IMR-90 (cell line): ENCODE data around the gene ZNF385C. TPM values are rescaled to one million over a fixed set of nuclear protein-coding genes. Genes with fewer than 3 reads are reported as not detected.

ENCODE experiments used
- ATAC-seq: fragments of 200-7000 bp; cut with Tn5 transposase; 2 replicates; pipeline ENCODE4 v1.9.1; 2020; ENCODE audit warnings: low read depth, mild to moderate bottlenecking, moderate library complexity
- BruUV-seq: library from RNA; stranded (reverse); fragments of 400-500 nt; replicated peaks from 2 replicates; lab custom pipeline; 2021; lab: Mats Ljungman, UMichigan
- CTCF ChIA-PET: fragments of 300-600 bp; formaldehyde crosslinking; extraction: SDS; loops from one replicate; lab custom pipeline; 2021; ENCODE audit warnings: antibody characterized with exemption; lab: Yijun Ruan, JAX
- POLR2A ChIA-PET: fragments of 300-600 bp; sonication (Branson Sonifier 250); formaldehyde crosslinking; loops from one replicate; lab custom pipeline; 2022; ENCODE audit warnings: antibody characterized with exemption; ENCODE audit not compliant: unreplicated experiment; lab: Charles Lee
- DNase-seq: peaks from one replicate; pipeline ENCODE4 v3.0.0; 2013
- H2AFZ ChIP-seq: replicated peaks from 2 replicates; pipeline ENCODE3; 2013; ENCODE audit warnings: low read length, mild to moderate bottlenecking; ENCODE audit not compliant: poor library complexity
- H2AK5ac ChIP-seq: 2 replicates; pipeline ENCODE4 v1.6.1; 2013; ENCODE audit warnings: low read depth, low read length, inconsistent platforms
- H2AK9ac ChIP-seq: replicated peaks from 2 replicates; pipeline ENCODE3; 2013; ENCODE audit warnings: mild to moderate bottlenecking, low read depth, low read length, moderate library complexity; ENCODE audit not compliant: poor library complexity
- H2BK120ac ChIP-seq: 2 replicates; pipeline ENCODE4 v1.6.1; 2013; ENCODE audit warnings: low read depth, low read length, inconsistent platforms
- H2BK15ac ChIP-seq: 3 replicates; pipeline ENCODE4 v1.6.1; 2013; ENCODE audit warnings: low read depth, low read length, inconsistent platforms
- H2BK20ac ChIP-seq: 2 replicates; pipeline ENCODE4 v1.6.1; 2013; ENCODE audit warnings: low read depth, mild to moderate bottlenecking, inconsistent platforms, low read length, moderate library complexity
- H2BK5ac ChIP-seq: 2 replicates; pipeline ENCODE4 v1.6.1; 2013; ENCODE audit warnings: mild to moderate bottlenecking, low read depth, low read length, inconsistent platforms; ENCODE audit not compliant: poor library complexity, severe bottlenecking
- H3K14ac ChIP-seq: replicated peaks from 2 replicates; pipeline ENCODE4 v1.6.1; 2013; ENCODE audit warnings: low read depth, low read length, inconsistent platforms
- H3K18ac ChIP-seq: 2 replicates; pipeline ENCODE4 v1.6.1; 2013; ENCODE audit warnings: low read depth, low read length, control low read depth
- H3K23ac ChIP-seq: 2 replicates; pipeline ENCODE4 v1.6.1; 2013; ENCODE audit warnings: low read depth, low read length, inconsistent platforms
- H3K27ac ChIP-seq: 2 replicates; pipeline ENCODE4 v1.5.1; 2013; ENCODE audit warnings: mild to moderate bottlenecking, control low read depth, low read length; ENCODE audit not compliant: insufficient read depth
- H3K27me3 ChIP-seq: 2 replicates; pipeline ENCODE4 v1.6.1; 2013; ENCODE audit warnings: low read length; ENCODE audit not compliant: control insufficient read depth, insufficient read depth
- H3K36me3 ChIP-seq: 2 replicates; pipeline ENCODE4 v1.6.1; 2013; ENCODE audit warnings: low read length, mixed read lengths; ENCODE audit not compliant: control insufficient read depth, insufficient read depth
- H3K4ac ChIP-seq: 2 replicates; pipeline ENCODE4 v1.6.1; 2013; ENCODE audit warnings: low read depth, low read length, inconsistent platforms
- H3K4me1 ChIP-seq: 2 replicates; pipeline ENCODE4 v1.6.1; 2013; ENCODE audit warnings: low read length, mixed read lengths; ENCODE audit not compliant: control insufficient read depth, insufficient read depth
- H3K4me2 ChIP-seq: 2 replicates; pipeline ENCODE4 v1.6.1; 2013; ENCODE audit warnings: low read depth, mild to moderate bottlenecking, control low read depth, low read length, moderate library complexity
- H3K4me3 ChIP-seq: 2 replicates; pipeline ENCODE4 v1.5.1; 2013; ENCODE audit warnings: low read depth, mild to moderate bottlenecking, control low read depth, low read length, moderate library complexity; ENCODE audit not compliant: insufficient read depth
- H3K56ac ChIP-seq: 2 replicates; pipeline ENCODE4 v1.6.1; 2013; ENCODE audit warnings: low read length, inconsistent platforms; ENCODE audit not compliant: insufficient read depth; ENCODE audit errors: extremely low read depth
- H3K79me1 ChIP-seq, 2 experiments: 2 replicates each; pipeline ENCODE4 v1.6.1; 2013; ENCODE audit warnings: low read length in 2 of 2, inconsistent platforms in 1 of 2, low read depth in 1 of 2
- H3K9ac ChIP-seq: 2 replicates; pipeline ENCODE4 v1.6.1; 2013; ENCODE audit warnings: low read depth, low read length, control low read depth
- H3K9me1 ChIP-seq: 2 replicates; pipeline ENCODE4 v1.6.1; 2013; ENCODE audit warnings: low read length, inconsistent platforms; ENCODE audit not compliant: insufficient read depth
- H3K9me3 ChIP-seq: 2 replicates; pipeline ENCODE4 v1.6.1; 2013; ENCODE audit warnings: low read length; ENCODE audit not compliant: control insufficient read depth, insufficient read depth
- H4K20me1 ChIP-seq: 2 replicates; pipeline ENCODE4 v1.6.1; 2013; ENCODE audit warnings: low read length, inconsistent platforms; ENCODE audit not compliant: insufficient read depth
- H4K5ac ChIP-seq: 2 replicates; pipeline ENCODE4 v1.6.1; 2013; ENCODE audit warnings: mild to moderate bottlenecking, low read depth, low read length, control low read depth
- H4K8ac ChIP-seq, 2 experiments: 2 replicates each; pipeline ENCODE4 v1.6.1; 2013; ENCODE audit warnings: low read depth in 2 of 2, low read length in 2 of 2, control low read depth in 1 of 2, inconsistent platforms in 1 of 2
- H4K91ac ChIP-seq: 2 replicates; pipeline ENCODE4 v1.6.1; 2013; ENCODE audit warnings: low read depth, low read length, inconsistent platforms; ENCODE audit not compliant: insufficient read depth
- FOS ChIP-seq: fragments of 150-350 bp; IDR thresholded peaks from 2 replicates; pipeline ENCODE4 v1.6.1; 2016; ENCODE audit warnings: low read depth, low read length
- MAFK ChIP-seq: IDR thresholded peaks from 2 replicates; pipeline ENCODE4 v1.6.1; 2012; ENCODE audit warnings: low read depth, low read length, improper control_type of control experiment
- MXI1 ChIP-seq: IDR thresholded peaks from 2 replicates; pipeline ENCODE4 v1.6.1; 2012; ENCODE audit warnings: low read depth, mild to moderate bottlenecking, low read length, moderate library complexity, borderline replicate concordance
- RFX5 ChIP-seq: IDR thresholded peaks from 2 replicates; pipeline ENCODE4 v1.8.0; 2012; ENCODE audit warnings: low read depth, mild to moderate bottlenecking, low read length, moderate library complexity
- WGBS, 2 experiments: methylation state at CpG; one replicate each; pipeline versions ENCODE4 v1.1.5 to v1.1.7; 2013; ENCODE audit warnings: missing lambda C conversion rate in 2 of 2; ENCODE audit not compliant: insufficient read length in 1 of 2; ENCODE audit errors: extremely low coverage in 2 of 2; 5-methylcytosine and 5-hydroxymethylcytosine counted together
- dilution Hi-C: fragments of 300-500 bp; cut with HindIII; formaldehyde crosslinking; loops from one replicate; pipeline ENCODE4 v1.14.3; 2018; ENCODE audit warnings: low sequenced_read_pairs; ENCODE audit not compliant: unreplicated experiment
- in situ Hi-C: fragments of 300-500 bp; cut with MboI; formaldehyde crosslinking; loops from 3 replicates; pipeline ENCODE4 v1.14.3; 2019; ENCODE audit warnings: low sequenced_read_pairs, inconsistent platforms, mixed read lengths
- intact Hi-C: fragments of 100-400 bp; cut with micrococcal nuclease; formaldehyde crosslinking; loops from 2 replicates; pipeline ENCODE4 v1.10.0; 2022
- polyA plus RNA-seq, 3 experiments: library from polyadenylated mRNA; depleted of rRNA; stranded (reverse); fragments of >200 nt; gene quantifications; 2 replicates each; pipeline ENCODE4 v1.2.3, GENCODE V29; 2012; ENCODE audit warnings: low replicate concordance in 1 of 3
- total RNA-seq: library from RNA; depleted of rRNA; stranded (reverse); fragments of >200 nt; gene quantifications from 2 replicates; pipeline ENCODE4 v1.2.3, GENCODE V29; 2012

The ZNF385C gene
- total and polyA plus RNA-seq, 2 of the 4 experiments (the other 2 are of a cell fraction) = not detected

GRCh38 chr17:42001729-42002128, 96.5 kb downstream of the ZNF385C start:
- Histone ChIP-seq H4K5ac (no peak overlapping the region), H3K4me2 (no peak overlapping the region), H3K36me3 (peaks cover 29% of the 10 kb centered on the region), H3K27ac (no peak overlapping the region), H2BK20ac (no peak overlapping the region), H3K9me1 (peaks cover 17% of the 10 kb centered on the region), H4K20me1 (peaks cover 57% of the 10 kb centered on the region), H2BK15ac (no peak overlapping the region), H3K9ac (no peak overlapping the region), H2AK9ac (no peak overlapping the region), H3K4me1 (peaks cover 15% of the 10 kb centered on the region), H3K4me3 (no peak overlapping the region), H2BK120ac (no peak overlapping the region), H4K91ac (no peak overlapping the region), H4K8ac (no peak overlapping the region), H2AK5ac (no peak overlapping the region), H2AFZ (no peak overlapping the region), H3K79me1 (peaks cover 45 to 81% of the 10 kb centered on the region in 2 experiments), H3K27me3 (no peaks in the 10 kb centered on the region), H3K9me3 (no peaks in the 10 kb centered on the region), H3K56ac (no peak overlapping the region), H3K23ac (no peak overlapping the region), H3K18ac (no peak overlapping the region), H3K14ac (no peak overlapping the region), H2BK5ac (no peak overlapping the region), H3K4ac (no peak overlapping the region)
- dilution Hi-C loops (no loop called here), intact Hi-C loops (loop anchor here (2.0 kb wide), 1 partner anchor 15 kb away; the partner anchor contains the start of gene DNAJC7), in situ Hi-C loops (no loop called here)
- TF ChIP-seq MAFK (peak; percentile 76), FOS (no peak), MXI1 (no peak), RFX5 (no peak)
- BruUV-seq = no TSS peak
- ATAC-seq (no peak), DNase-seq (no peak)
- POLR2A ChIA-PET = no interaction called here
- WGBS, 2 experiments = no CpG with 5 or more reads among the region's 2 CpGs
- CTCF ChIA-PET = no interaction called here
